ENCODE data around the gene CCM2L.

The CCM2L gene

DNA sequence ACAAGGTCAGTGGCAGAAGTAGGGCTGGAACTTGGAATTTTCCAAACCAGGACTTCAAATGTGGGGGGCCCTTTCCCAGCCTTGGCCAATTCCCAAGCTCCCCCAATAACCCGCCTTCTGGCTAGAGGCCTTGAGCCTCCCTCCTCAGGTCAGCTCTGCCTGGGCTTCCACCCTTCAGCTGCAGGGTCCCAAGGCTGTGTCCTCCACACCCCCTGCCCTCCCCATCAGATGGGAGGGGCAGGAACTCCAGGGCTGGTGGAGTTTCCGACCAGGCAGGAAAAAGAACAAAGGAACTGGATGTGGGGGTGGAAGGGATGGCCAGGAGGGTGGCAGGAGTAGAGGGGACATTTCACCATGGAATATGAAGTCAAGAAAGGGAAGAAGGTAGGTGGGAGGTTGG is at the start of gene CCM2L:
Gene CCM2L, plus strand, starts transcription at position 338 of the 400 bp plus-strand sequence. Its CDS starts 17 bp downstream, at position 355.
- no peak for DNase-seq

DNA sequence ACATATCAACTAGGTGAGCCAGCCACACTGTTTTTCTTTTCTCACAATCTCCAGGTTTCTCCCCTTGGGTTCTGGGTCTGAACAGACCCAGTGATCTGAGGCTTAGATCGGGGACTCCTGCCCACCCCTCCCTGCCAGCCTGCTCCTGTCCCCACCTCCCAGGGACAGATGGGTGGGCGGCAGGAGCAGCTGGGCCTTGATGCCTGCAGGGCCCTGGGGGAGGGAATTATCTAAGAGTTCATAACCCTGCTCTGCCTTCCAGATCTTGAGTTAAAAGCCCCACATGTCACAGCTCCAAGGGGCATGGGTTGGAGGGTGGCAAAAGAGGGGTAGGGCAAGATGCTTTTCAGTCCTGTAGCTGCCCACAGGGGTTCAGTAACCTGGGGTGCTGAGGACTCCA is 47.5 kb upstream of the CCM2L start:
- no peak for DNase-seq

DNA sequence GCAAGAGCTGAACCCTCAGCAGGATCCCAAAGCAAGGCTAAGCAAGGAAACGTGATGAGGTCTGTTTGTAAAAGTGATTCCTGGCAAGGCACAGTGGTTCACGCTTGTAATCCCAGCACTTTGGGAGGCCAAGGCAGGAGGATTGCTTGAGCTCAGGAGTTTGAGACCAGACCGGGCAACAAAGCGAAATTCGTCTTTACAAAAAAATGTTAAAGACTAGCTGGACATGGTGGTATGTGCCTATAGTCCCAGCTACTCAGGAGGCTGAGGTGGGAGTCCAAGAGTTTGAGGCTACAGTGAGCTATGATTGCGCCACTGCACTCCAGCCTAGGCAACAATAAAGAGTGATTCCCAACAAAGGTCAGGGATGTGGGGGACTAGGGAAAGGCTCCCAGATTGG is 46.3 kb upstream of the CCM2L start:
- no peak for DNase-seq

DNA sequence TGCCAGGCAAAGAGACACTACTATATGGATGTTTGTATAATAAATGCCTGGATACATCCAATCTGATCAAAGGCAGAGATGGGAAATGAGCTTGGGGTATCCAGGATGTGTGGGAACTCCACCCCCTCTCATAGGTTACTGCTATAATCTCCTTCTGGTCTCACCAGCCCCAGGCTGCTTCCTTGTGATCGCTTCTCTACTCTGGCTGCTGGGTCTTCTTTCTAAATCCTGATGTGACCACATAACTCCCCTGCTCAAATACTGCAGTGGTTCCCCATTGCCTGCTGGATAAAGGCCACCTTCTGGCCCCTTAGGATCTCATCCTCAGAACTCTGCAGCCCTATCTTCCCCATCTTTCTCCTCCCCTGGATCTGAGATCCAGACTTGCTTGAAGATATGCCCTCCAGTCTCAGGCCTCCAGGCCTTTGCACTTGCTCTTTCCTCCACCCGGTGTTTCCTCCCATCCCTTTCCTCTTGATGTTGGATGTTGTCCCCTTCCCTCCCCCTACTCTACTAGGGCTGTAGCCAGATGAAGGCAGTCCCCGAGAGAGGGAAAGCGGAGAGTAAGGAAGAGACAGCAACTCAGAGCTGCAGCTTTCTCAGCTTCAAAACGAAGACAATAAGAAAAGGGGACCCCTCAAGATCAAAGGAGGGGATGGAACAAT is 43.1 kb upstream of the CCM2L start:
- no peak for DNase-seq

DNA sequence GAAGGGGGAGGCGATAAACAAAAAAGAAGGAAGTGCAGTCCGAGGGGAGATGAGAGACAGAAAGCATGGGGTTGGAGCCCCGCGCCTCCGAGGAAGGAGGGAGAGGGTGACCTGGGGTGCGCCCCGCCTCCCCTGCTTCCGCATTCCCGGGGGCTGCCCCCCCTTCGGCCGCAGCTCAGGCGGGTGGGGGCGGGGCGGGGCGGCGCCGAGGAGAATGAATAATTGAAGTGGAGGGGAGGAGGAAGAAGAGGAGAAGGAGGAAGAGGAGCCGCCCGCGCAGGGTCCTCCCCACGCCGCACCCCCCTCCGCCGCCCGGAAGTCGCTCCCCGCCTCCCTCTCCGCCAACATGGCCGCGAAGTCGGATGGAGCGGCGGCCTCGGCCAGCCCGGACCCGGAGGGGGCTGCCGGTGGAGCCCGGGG is 42.4 kb upstream of the CCM2L start, which contains the start of gene XKR7:
Gene XKR7, plus strand, starts transcription at position 322 of the 420 bp plus-strand sequence. Its CDS starts 25 bp downstream, at position 347.
- DNase-seq, result no peak

DNA sequence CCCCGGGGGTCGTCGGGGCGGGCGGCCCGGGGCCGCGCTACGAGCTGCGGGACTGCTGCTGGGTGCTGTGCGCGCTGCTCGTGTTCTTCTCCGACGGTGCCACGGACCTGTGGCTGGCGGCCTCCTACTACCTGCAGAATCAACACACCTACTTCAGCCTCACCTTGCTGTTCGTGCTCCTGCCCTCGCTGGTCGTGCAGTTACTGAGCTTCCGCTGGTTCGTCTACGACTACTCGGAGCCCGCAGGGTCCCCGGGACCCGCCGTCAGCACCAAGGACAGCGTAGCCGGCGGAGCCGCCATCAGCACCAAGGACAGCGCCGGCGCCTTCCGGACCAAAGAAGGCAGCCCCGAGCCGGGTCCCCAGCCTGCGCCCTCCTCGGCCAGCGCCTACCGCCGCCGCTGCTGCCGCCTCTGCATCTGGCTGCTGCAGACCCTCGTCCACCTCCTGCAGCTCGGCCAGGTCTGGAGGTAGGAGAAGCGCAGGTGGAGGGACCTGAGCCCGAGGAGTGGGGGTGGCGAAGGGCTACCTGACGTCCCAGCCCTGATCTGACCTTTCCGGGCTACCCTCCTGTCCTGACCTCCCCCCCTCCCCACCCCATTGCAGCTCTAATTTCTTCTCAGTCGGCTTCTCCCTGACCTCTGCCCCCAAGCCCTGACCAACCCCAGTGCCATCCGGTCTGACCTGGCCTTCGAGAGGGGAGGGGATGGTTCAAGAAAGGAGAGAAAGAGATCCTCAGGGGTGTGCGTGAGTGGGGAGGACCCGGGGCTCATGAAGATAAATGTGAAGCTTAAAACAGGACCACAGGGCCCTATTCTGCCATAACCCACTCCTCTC is 41.7 kb upstream of the CCM2L start:
- no peak for DNase-seq

DNA sequence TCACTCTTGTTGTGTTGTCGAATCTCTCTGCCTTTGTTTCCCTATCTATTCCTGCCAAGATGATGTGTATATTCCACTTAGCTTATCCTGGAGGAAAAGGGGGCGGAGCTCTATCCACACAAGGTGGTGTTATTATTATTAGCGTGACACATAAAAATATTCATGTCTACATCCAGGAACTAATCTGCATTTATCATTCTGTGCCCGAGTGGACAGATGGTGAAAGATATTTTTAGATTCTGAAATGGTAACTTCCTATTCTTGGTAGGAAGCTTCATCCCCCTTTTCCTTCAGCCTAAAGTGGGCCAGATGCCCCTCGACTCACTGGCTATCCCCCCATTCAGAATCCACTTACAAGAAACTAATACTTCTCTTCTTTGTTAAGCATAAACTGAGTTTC is 40.2 kb upstream of the CCM2L start:
- no peak for DNase-seq

DNA sequence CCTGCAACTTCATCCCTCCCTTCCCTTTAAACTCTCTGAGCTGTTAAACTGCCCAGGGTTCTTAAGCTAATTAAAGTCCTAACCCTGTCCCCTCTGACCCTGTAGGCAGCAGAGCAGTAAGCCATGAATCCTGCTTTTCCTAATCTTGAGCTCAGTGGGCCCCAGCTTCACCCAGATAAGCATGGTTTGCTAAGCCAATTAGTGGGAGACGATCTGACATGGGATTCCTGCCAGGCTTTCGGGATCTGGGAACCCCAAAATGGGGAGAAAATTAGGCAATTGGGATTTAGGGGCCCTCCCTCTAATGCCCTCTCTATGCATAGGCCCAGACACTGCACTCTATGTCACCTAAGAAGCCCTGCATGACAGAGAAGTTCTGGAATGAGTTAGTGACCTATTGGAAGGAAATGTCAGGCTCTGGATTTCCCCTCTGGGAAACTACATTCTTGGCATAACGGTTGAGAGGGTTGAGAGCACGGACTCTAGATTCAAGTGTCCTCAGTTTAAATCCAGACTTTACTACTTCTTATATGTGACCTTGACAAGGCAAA is 37.7 kb upstream of the CCM2L start:
- DNase-seq, result no peak

DNA sequence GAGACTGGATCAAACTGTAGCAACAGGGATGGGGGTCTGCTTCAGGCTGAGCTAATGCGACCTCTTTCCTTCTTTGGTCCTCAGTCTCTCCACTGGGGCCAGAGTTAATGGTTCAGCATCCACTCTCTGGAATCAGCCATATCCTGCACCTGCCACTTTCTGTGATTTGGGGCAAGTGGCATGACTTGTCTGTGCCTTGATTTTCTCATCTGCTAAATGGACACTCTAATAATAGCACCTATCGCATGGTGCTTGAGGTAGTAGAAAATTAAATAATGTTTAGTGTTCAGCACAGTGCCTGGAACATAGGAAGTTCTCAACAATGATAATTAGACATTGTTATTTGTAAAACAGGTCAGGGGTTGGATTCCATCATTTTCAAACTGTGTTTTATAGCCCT is 35.9 kb upstream of the CCM2L start:
- DNase-seq, result no peak

DNA sequence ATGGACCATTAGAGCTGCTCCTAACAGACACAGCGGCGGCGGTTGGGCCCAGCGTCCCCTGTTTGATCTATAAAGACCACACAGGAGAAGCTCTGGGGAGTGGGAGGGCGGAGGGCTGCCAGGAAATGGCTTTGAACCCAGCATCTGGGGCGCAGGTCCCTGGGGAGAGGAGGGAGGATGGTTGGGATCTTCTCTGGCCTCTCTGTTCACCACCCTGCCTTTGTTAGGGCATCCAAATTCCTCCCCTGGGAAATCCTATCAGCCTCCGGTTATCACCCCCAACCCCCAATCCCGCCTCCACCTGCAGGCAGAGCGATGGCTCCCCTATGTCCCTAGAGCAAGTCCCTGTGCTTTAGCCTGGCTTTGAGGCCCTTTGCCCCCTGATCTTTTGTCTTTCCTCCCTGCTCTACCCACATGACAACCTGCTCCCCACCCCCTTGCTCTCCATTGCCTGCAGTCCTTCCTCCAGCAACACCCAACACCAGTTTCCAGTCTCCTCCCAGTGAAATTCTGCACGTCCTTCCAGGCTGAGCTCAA is 35.2 kb upstream of the CCM2L start:
- DNase-seq, result no peak

DNA sequence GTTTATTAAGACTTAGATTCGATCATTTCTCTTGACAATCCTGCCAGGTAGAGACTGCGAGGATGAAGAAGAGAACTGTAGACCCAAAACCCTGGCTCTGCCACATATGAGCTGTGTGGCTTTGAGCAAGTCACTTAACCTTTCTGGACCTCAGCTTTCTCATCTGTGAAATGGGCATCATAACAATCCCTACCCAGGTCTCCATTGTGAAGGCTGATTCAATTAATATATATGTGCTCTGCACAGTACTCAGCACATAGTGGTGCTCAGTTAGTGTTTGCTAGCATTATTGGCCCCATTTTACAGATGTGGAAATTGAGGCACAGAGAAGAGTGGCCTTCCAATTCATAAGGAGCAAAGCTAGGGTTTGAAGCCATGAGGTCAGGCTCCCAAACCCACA is 34.4 kb upstream of the CCM2L start:
- no peak for DNase-seq

DNA sequence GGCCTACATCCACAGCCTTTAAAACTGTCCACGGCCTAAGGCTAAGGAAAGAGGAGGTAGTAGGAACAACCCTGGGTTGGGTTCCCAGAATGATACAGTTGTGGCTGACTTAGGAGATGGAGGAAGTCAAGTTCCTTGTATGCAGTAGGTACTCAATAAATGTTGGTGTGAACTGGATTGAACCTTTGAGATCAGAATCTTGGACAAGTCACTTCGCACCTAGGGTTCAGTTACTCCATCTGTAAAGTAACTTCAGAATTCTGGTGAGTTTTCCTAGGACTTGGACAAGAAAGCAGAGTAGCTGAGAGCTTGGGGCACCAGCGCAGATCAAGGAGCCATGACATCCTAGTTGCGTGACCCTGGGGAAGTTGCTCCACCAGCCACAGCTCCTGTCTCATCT is 33.2 kb upstream of the CCM2L start:
- no peak for DNase-seq

DNA sequence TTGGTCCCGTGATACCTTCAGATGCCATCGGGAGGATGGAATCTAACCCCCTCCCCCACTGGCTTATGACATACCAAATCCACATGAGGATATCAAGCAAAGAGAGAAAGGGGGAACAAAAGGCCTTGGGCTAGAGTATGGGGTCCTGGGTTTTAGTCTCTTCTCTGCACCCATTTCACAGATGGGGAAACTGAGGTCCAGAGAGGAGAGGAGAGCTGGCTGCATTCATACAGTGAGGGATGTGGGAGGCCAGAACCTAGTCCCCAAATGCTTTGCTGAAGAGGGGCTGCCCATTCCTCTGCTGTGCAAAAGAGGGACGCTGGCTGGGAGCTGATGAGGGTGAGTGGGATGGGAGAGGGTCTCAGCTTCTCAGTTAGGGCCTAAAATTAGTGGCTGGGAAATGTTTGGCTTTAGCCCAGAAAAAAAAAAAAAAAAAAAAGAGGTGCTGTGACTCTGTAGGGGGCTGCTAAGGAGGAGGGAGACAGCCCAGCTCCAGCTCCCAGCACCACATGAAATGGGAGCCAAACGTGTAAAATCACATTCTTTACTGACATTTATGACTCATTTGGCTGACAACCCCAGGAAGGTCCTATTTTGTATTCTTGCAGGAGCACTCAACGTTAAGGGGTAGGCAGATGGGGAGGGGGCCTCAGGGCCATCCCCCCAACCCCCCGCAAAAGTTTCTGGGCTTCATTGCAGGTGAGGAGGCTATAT is 30.4 kb upstream of the CCM2L start:
- DNase-seq, result no peak

DNA sequence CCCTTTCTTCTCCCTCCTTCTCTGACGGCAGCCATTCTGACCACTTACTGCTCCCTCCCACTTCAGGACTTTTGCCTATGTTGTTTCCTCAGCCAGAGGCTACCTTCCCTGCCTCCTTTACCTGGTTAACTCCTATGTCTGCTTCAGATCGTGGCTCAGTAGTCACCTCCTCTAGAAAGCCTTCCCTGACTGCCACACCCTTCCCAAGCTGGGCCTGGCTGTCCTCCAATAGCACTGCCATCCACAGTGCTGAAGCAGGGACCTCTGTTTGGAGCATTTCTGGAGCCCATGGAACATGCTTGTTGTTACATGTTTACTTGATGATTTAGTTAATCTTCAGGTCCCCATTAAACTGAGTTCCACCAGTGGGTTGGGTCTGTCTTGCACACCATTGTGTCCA is 28.5 kb upstream of the CCM2L start:
- no peak for DNase-seq

DNA sequence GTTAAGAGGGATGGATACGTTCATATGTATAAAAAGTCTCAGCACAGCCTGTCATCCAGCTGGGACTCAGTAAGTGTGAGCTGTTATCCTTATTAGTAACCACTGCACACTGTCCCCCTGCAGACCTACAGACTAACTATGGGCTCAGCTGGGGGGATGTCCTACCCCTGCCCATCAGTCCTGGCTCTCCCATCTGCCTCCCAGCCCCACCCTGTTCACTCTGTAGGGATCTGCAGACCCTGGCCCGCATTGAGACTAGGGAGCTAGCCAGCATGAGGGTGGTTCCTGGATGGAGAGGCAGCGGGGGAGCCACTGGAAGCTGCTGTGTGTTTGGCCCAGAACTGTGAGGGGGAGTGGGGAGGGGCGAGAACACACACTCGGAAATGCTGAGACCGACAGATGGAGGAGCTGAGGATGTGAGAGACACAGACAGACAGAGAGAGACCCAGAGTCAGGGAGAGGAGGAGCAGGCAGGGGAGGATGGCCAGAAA is 25.2 kb upstream of the CCM2L start:
- DNase-seq, result no peak

DNA sequence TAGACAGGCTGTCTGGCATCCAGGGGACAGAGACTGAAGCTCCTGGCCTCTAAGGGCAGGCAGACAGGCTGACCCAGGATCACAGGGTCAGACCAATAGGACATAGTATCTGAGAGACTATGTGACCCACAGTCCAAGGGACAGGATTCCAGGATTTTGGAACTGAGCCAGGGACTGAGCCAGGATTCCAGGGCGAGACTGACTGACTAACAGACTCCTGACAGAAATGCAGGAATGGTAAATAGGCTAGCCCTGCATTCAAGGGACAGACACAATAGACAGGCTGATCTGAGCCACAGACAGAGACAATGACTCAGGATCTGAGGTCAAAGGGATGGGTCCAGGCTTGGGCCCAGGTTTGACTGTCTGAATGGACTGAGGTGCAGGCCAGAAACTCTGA is 22.5 kb upstream of the CCM2L start:
- DNase-seq, result no peak

DNA sequence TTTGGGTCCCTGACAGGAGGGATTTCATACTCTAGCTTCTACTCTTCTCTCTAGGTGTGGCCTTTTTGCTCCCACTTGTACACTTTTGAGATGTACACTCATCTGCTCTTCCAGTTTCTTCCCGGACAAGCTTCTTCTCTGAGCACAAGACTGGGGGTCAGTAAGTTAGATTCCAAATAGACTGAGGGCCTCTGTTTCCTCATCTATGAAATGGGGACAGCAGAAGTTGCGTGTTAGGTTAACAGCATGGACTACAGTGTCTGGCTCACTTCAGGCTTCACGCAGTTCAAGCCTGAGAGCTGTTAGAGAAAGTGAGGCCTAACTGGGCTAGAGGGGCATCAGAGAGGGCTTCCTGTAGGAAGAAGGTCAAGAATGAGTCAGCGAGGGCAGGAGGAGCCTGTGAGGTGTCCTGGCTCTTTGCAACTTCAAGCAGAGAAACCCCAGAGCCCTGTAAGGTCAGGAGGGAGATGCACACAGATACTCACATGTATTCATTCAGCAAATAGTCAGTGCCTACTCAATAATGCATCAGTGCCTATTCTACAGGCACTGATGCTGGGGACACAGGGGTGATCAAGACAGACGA is 21.7 kb upstream of the CCM2L start:
- no peak for DNase-seq

DNA sequence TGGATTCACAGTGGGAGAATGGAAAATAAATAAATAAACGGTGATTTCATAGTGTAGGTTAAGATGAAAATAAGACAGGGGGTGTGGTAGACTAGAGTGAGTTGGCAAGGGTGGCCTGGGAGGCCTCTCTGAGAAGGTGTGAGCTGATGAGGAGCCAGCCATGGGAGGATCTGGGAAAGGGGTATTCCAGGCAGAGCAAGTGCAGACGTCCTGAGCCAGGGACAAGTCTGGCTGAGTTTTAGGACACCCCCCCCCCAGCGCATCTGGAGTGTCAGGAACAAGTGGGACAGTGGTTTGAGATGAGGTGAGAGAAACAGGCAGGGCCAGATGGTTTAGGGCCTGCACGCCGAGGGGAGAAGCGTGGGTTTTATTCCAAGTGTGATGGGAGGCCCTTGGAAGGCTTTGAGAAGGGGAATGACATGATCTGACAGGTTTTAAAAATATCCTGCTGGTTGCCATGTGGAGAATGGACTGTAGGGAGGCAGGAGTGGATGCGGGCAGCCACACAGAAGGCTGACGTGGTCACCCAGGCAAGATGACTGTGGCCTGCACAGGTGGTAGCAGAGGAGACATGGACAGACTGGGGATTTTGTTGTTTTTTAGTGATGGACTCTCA is 21.1 kb upstream of the CCM2L start:
- DNase-seq, result no peak

DNA sequence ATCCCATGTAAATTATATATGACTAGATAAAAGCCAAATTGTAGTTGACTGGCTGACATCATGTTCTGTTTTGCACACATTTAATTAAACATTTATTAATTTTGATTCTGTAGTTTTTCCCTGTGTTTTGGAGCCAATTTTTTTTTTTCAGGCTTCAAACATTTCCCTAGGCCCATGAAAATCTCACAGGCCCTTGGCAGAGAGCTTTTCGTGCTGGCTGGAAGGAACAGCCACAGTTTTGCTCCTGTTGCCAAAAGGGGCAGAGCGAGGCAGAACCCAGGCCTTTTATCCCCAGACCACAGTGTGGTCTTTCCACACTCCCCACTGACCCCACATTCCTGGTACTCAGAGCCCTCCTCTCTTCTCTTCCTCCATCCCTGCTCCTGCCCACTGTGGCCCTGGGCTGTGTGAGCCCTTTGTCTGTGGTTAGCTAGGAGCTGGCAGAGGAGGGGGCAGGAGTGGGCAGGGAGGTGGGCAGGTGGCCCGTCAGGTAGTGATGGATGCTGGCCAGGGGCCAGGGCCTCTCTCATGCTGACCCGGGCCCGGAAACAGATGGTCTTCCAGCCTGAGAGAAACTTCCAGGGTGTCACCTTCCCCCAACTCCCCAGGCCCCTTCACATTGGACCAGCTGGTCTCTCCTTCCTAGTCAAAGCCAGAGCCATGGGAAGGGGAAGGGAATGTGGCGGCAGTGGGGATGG is 19.4 kb upstream of the CCM2L start:
- DNase-seq, result no peak

DNA sequence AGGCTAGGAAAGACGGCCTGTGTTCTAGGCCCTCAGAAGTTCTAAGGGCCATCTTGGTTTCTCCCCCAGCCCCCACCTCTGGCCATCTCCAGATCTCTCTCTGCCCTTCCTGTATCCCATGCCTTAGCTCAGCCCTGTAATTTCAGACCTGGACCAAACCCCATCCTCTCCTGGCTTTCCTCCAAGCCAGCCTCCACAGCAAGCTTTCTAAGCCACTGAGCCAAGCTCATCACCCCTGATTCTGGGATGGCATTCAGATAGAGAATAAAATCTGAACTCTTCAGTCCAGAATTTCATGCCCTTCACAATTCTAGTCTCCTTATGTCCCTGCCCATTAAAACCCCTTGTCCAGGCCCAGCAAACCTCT is 18.9 kb upstream of the CCM2L start:
- no peak for DNase-seq

DNA sequence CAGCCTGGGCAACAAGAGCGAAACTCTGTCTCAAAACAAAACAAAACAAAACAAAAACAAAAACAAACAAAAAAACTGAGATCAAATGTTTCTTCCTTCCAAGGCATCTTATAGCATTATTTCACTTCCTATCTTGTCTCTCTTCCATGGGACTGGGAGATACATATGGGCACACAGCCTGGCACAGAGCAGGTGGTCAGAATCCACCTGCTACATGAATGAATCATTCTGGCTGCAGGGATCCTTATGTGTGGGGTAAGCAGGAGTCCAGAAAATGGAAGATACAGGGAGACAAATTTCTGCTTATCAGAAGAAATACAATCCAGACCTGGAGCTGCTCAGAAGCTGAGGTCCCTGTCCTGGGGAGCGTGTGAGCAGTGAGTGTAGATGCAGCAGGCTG is 18.2 kb upstream of the CCM2L start:
- no peak for DNase-seq

DNA sequence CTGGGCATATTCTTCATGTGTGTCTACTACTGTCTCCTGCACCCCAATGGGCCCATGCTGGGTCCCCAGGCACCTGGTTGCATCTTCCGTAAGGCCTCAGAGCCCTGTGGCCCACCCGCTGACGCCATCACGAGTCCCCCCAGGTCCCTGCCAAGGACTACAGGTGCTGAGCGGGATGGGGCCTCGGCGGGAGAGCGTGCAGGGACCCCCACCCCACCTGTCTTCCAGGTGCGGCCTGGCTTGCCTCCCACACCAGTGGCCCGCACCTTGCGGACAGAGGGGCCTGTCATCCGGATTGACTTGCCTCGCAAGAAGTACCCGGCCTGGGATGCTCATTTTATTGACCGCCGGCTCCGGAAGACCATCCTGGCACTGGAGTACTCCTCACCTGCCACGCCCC is 13.2 kb upstream of the CCM2L start:
- no peak for DNase-seq

All from NCI-H1417 treated with DMSO at 0.1 percent for 48 hours (cell line).